WERI-Rb-1 (cell line): Measurements from ENCODE around the gene POGZ.
A peak's percentile ranks its signal among the peaks of the same experiment; 100 is the strongest.

Experiments
- DNase-seq: peaks from one replicate; pipeline ENCODE4 v3.0.0-alpha.2; 2020
- H3K27ac ChIP-seq: fragments of 250-450 bp; sonication (Bioruptor Pico); 2 replicates; pipeline ENCODE4 v1.5.1; 2020; ENCODE audit warnings: mild to moderate bottlenecking, moderate library complexity
- H3K27me3 ChIP-seq: fragments of 250-450 bp; sonication (Bioruptor Pico); 2 replicates; pipeline ENCODE4 v1.5.1; 2021; ENCODE audit warnings: mild to moderate bottlenecking, low read depth, moderate library complexity; ENCODE audit not compliant: insufficient read depth, severe bottlenecking
- H3K36me3 ChIP-seq: fragments of 250-450 bp; sonication (Bioruptor Pico); 2 replicates; pipeline ENCODE4 v1.5.1; 2020; ENCODE audit warnings: mild to moderate bottlenecking, moderate library complexity
- H3K4me3 ChIP-seq: 2 replicates; pipeline ENCODE4 v1.5.1; 2011; ENCODE audit warnings: low read depth, mild to moderate bottlenecking, control low read depth, low read length
- H3K9me3 ChIP-seq: fragments of 250-450 bp; sonication (Bioruptor Pico); 2 replicates; pipeline ENCODE4 v1.5.1; 2021; ENCODE audit warnings: mild to moderate bottlenecking, moderate library complexity; ENCODE audit not compliant: severe bottlenecking
- CTCF ChIP-seq: IDR thresholded peaks from 2 replicates; pipeline ENCODE4 v1.5.1; 2011; ENCODE audit warnings: low read depth, mild to moderate bottlenecking, control low read depth, inconsistent platforms, low read length

Gene POGZ

GRCh38 chr1:151458802-151459330 lies 428 bp downstream of the POGZ start:
- peak; percentile 92 for DNase-seq
- Histone ChIP-seq H3K27me3 (no peaks in the 10 kb centered on the region), H3K9me3 (peaks cover 3% of the 10 kb centered on the region), H3K27ac (peak overlapping the region; percentile 88), H3K36me3 (peaks cover 22% of the 10 kb centered on the region), H3K4me3 (peak overlapping the region; percentile 62)
- TF ChIP-seq CTCF: no peak

GRCh38 chr1:151457911-151458801 lies 1.1 kb downstream of the POGZ start:
- Histone ChIP-seq H3K36me3 (peaks cover 29% of the 10 kb centered on the region), H3K9me3 (peaks cover 3% of the 10 kb centered on the region), H3K4me3 (peak overlapping the region; percentile 74), H3K27ac (peak overlapping the region; percentile 95), H3K27me3 (no peaks in the 10 kb centered on the region)
- DNase-seq: peak; percentile 92
- no peak for TF ChIP-seq CTCF

GRCh38 chr1:151455966-151456365 lies 3.3 kb downstream of the POGZ start:
- peaks cover 3% of the 10 kb centered on the region for H3K9me3 ChIP-seq
- no peak for TF ChIP-seq CTCF
- no peak overlapping the region for H3K4me3 ChIP-seq
- DNase-seq: no peak
- H3K27me3 ChIP-seq: no peaks in the 10 kb centered on the region
- H3K27ac ChIP-seq: no peak overlapping the region
- H3K36me3 ChIP-seq: peaks cover 44% of the 10 kb centered on the region

- Histone ChIP-seq H3K27ac (no peak overlapping the region), H3K36me3 (peaks cover 50% of the 10 kb centered on the region), H3K4me3 (no peak overlapping the region), H3K9me3 (peaks cover 3% of the 10 kb centered on the region), H3K27me3 (no peaks in the 10 kb centered on the region)
- no peak for TF ChIP-seq CTCF
- no peak for DNase-seq
These were observed 4.1 kb downstream of the POGZ start for GRCh38 chr1:151455231-151455630.

- no peak for TF ChIP-seq CTCF
- H3K27me3 ChIP-seq: no peaks in the 10 kb centered on the region
- no peak for DNase-seq
- H3K9me3 ChIP-seq: no peaks in the 10 kb centered on the region
- H3K27ac ChIP-seq: no peak overlapping the region
- H3K4me3 ChIP-seq: no peak overlapping the region
- peaks cover 31% of the 10 kb centered on the region for H3K36me3 ChIP-seq
These were observed 11.6 kb downstream of the POGZ start for GRCh38 chr1:151447696-151448095.
